K562 (cell line): ENCODE measurements around the gene BANF2. TPM values are rescaled to one million over a fixed set of nuclear protein-coding genes. Genes with fewer than 3 reads are reported as not detected.

Experiments
- ATAC-seq: fragments of 200-7000 bp; cut with Tn5 transposase; 3 replicates; pipeline ENCODE4 v1.9.1; 2020; ENCODE audit warnings: moderate library complexity
- BruUV-seq: library from RNA; stranded (reverse); fragments of 400-500 nt; replicated peaks from 2 replicates; lab custom pipeline; 2021; lab: Mats Ljungman, UMichigan
- CTCF ChIA-PET: fragments of 300-600 bp; formaldehyde crosslinking; extraction: SDS; loops from one replicate; lab custom pipeline; 2021; ENCODE audit warnings: low intra/inter-chr PET ratio; lab: Yijun Ruan, JAX
- POLR2A ChIA-PET: fragments of 300-600, 350-650 bp; sonication (Branson Sonifier 250); formaldehyde crosslinking; extraction: SDS; loops from one replicate; lab custom pipeline; 2021; ENCODE audit warnings: antibody characterized with exemption, inconsistent platforms; lab: Yijun Ruan, JAX
- DNase-seq, 4 experiments: peaks; one replicate each; pipeline versions ENCODE4 v3.0.0 to v3.0.0-alpha.2; 2011 to 2018; ENCODE audit warnings: low spot score in 3 of 4, mixed read lengths in 3 of 4; ENCODE audit errors: extremely low read depth in 1 of 4
- FAIRE-seq: peaks from 2 replicates; lab custom pipeline; 2011; peaks lifted over from hg19 to GRCh38; lab: Jason Lieb, UNC
- H2AFZ ChIP-seq: 2 replicates; pipeline ENCODE4 v1.6.0; 2011; ENCODE audit warnings: low read depth, low read length, control low read depth, inconsistent platforms
- H3K27ac ChIP-seq: fragments of 200-600 bp; 3 replicates; pipeline ENCODE4 v1.8.0; 2011; ENCODE audit warnings: low read depth, mild to moderate bottlenecking, control low read depth, inconsistent platforms, low read length, moderate library complexity, mixed read lengths; ENCODE audit errors: extremely low read depth
- H3K27me3 ChIP-seq, 2 experiments: fragments of 300-600 bp in 1 of 2; 2 replicates in 1 of 2; 3 replicates in 1 of 2; pipeline versions ENCODE4 v1.6.0 to v1.8.0; 2011; ENCODE audit warnings: inconsistent platforms in 2 of 2, low read length in 2 of 2, mild to moderate bottlenecking in 1 of 2, mixed read lengths in 1 of 2, moderate library complexity in 1 of 2; ENCODE audit not compliant: control insufficient read depth in 2 of 2, insufficient read depth in 2 of 2
- H3K36me3 ChIP-seq: fragments of 300-600 bp; 3 replicates; pipeline ENCODE4 v1.8.0; 2011; ENCODE audit warnings: mild to moderate bottlenecking, low read length, inconsistent platforms; ENCODE audit not compliant: control insufficient read depth, insufficient read depth
- H3K4me1 ChIP-seq, 2 experiments: fragments of 200-600 bp in 1 of 2; replicated peaks in 1 of 2; 2 replicates in 1 of 2; 3 replicates in 1 of 2; pipeline versions ENCODE4 v1.5.1 to v1.8.0; 2011; ENCODE audit warnings: inconsistent platforms in 2 of 2, low read length in 2 of 2, mild to moderate bottlenecking in 1 of 2, mixed read lengths in 1 of 2, moderate library complexity in 1 of 2; ENCODE audit not compliant: control insufficient read depth in 2 of 2, insufficient read depth in 2 of 2
- H3K4me2 ChIP-seq: 2 replicates; pipeline ENCODE4 v1.6.1; 2011; ENCODE audit warnings: low read length, control low read depth, inconsistent platforms, mixed read lengths; ENCODE audit not compliant: insufficient read depth
- H3K4me3 ChIP-seq: fragments of 200-600 bp; sonication (generic), shearing (Covaris generic); 2 replicates; pipeline ENCODE4 v1.5.1; 2016; ENCODE audit warnings: control low read depth, inconsistent platforms
- H3K79me2 ChIP-seq: fragments of 200-600 bp; 3 replicates; pipeline ENCODE4 v1.8.0; 2011; ENCODE audit warnings: low read length, inconsistent platforms; ENCODE audit not compliant: control insufficient read depth, insufficient read depth
- H3K9ac ChIP-seq, 2 experiments: 2 replicates each; pipeline versions ENCODE4 v1.6.0 to v1.6.1; 2011; ENCODE audit warnings: low read depth in 2 of 2, low read length in 2 of 2, control low read depth in 1 of 2, inconsistent platforms in 1 of 2, mild to moderate bottlenecking in 1 of 2, mixed read lengths in 1 of 2; ENCODE audit not compliant: insufficient read depth in 1 of 2
- H3K9me1 ChIP-seq: one replicate; pipeline ENCODE4 v1.6.0; 2011; ENCODE audit warnings: inconsistent platforms, mild to moderate bottlenecking, low read length, moderate library complexity; ENCODE audit not compliant: control insufficient read depth, insufficient read depth
- H3K9me3 ChIP-seq: replicated peaks from 2 replicates; pipeline ENCODE4 v1.5.1; 2011; ENCODE audit warnings: low read depth, low read length, inconsistent platforms; ENCODE audit not compliant: control insufficient read depth, insufficient read depth
- H4K20me1 ChIP-seq: replicated peaks from 2 replicates; pipeline ENCODE4 v1.6.1; 2011; ENCODE audit warnings: low read length, inconsistent platforms, mixed read lengths; ENCODE audit not compliant: control insufficient read depth, insufficient read depth
- BACH1 ChIP-seq: fragments of 200-800 bp; sonication (Bioruptor generic); IDR thresholded peaks from 2 replicates; pipeline ENCODE4 v1.6.1; 2016; ENCODE audit warnings: missing genetic modification characterization, missing compliant biosample characterization
- HOXB6 ChIP-seq: fragments of 250-450 bp; sonication (Bioruptor Pico); IDR thresholded peaks from 2 replicates; pipeline ENCODE4 v1.5.1; 2022; ENCODE audit warnings: mild to moderate bottlenecking, borderline replicate concordance
- MTA1 ChIP-seq: fragments of 450-650 bp; IDR thresholded peaks from 2 replicates; pipeline ENCODE4 v1.6.1; 2017; ENCODE audit warnings: borderline replicate concordance
- ZNF12 ChIP-seq: sonication (generic); formaldehyde crosslinking; IDR thresholded peaks from 2 replicates; pipeline ENCODE4 v1.4.0; 2020; ENCODE audit warnings: mild to moderate bottlenecking, missing genetic modification reagents
- ZNF143 ChIP-seq: sonication (generic); formaldehyde crosslinking; IDR thresholded peaks from 2 replicates; pipeline ENCODE4 v1.9.0; 2022; ENCODE audit warnings: mild to moderate bottlenecking, missing genetic modification reagents
- ZNF274 ChIP-seq: IDR thresholded peaks from 2 replicates; pipeline ENCODE4 v1.6.1; 2011; ENCODE audit warnings: low read depth, mild to moderate bottlenecking, low read length, moderate library complexity, borderline replicate concordance
- ZNF445 ChIP-seq: fragments of 250-450 bp; sonication (Bioruptor Pico); IDR thresholded peaks from 2 replicates; pipeline ENCODE4 v1.4.0; 2020; ENCODE audit warnings: low read depth, mild to moderate bottlenecking, moderate library complexity
- WGBS: fragments of 100-300 bp; shearing (Covaris generic); methylation state at CpG from one replicate; pipeline ENCODE4 v1.1.6; 2016; ENCODE audit warnings: low coverage, mixed read lengths; ENCODE audit not compliant: insufficient coverage; ENCODE audit errors: missing lambda C conversion rate; 5-methylcytosine and 5-hydroxymethylcytosine counted together
- in situ Hi-C: fragments of 300-500 bp; cut with MboI; formaldehyde crosslinking; loops from 4 replicates; pipeline ENCODE4 v1.15.0; 2018; ENCODE audit warnings: inconsistent platforms, mixed read lengths
- intact Hi-C: fragments of 100-400 bp; cut with micrococcal nuclease; formaldehyde crosslinking; loops from 2 replicates; pipeline ENCODE4 v1.14.2; 2022
- polyA plus RNA-seq, 8 experiments: library from polyadenylated mRNA; depleted of rRNA in 4 of 8; stranded (reverse) in 5 of 8; unstranded in 3 of 8; fragments of >200 nt; fragmentation: Nextera tagmentation in 2 of 8; fragmentation: Illumina TruSeq in 1 of 8; extraction: Ambion mirVana in 2 of 8; extraction: Trizol in 1 of 8; gene quantifications; 2 replicates each; pipeline versions ENCODE4 v1.2.1 to v1.2.3, GENCODE V29; 2011 to 2014; ENCODE audit warnings: inconsistent platforms in 1 of 8, missing spikeins in 1 of 8
- total RNA-seq, 7 experiments: library from RNA; depleted of rRNA in 6 of 7; stranded (reverse); fragments of >200 nt in 6 of 7; fragmentation: Illumina TruSeq in 2 of 7; extraction: Trizol in 2 of 7; gene quantifications; 2 replicates each; pipeline versions ENCODE4 v1.2.1 to v1.2.3, GENCODE V29; 2011 to 2021; ENCODE audit warnings: low replicate concordance in 1 of 7
- TF ChIP-seq, protein P1 (sequence below), 2 experiments: fragments of 450-650 bp; IDR thresholded peaks; 2 replicates each; pipeline ENCODE4 v1.6.1; 2016; ENCODE audit warnings: mild to moderate bottlenecking in 2 of 2, borderline replicate concordance in 1 of 2, low read depth in 1 of 2, moderate library complexity in 1 of 2
- TF ChIP-seq, protein P2 (sequence below): fragments of 250-450 bp; sonication (Bioruptor Pico); IDR thresholded peaks from 2 replicates; pipeline ENCODE4 v1.9.0; 2021; ENCODE audit warnings: mild to moderate bottlenecking, inconsistent platforms

The BANF2 gene
- total and polyA plus RNA-seq, 9 of the 15 experiments (the other 6 are each of a cell fraction or from before 2014, with no cell fraction given) = not detected

DNA sequence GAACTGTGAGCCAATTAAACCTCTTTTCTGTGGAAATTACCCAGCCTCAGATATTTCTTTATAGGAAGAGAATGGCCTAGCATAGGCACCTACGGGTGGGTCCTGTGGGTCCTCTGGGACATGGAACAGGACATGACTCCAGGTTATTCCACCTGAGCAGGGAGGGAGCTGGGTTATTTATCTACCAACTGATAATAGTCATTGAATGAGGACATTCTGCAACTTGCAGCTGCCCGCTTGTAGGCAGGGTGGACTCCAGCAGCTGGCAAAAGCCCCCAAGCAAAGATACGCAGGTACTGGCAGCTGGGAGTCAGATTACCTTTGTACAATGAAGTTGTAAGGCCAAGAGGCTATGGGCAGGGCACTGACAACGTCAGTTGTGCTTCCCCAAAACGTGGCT lies 1.4 kb upstream of the BANF2 start (continued):
- TF ChIP-seq, protein P1, sequence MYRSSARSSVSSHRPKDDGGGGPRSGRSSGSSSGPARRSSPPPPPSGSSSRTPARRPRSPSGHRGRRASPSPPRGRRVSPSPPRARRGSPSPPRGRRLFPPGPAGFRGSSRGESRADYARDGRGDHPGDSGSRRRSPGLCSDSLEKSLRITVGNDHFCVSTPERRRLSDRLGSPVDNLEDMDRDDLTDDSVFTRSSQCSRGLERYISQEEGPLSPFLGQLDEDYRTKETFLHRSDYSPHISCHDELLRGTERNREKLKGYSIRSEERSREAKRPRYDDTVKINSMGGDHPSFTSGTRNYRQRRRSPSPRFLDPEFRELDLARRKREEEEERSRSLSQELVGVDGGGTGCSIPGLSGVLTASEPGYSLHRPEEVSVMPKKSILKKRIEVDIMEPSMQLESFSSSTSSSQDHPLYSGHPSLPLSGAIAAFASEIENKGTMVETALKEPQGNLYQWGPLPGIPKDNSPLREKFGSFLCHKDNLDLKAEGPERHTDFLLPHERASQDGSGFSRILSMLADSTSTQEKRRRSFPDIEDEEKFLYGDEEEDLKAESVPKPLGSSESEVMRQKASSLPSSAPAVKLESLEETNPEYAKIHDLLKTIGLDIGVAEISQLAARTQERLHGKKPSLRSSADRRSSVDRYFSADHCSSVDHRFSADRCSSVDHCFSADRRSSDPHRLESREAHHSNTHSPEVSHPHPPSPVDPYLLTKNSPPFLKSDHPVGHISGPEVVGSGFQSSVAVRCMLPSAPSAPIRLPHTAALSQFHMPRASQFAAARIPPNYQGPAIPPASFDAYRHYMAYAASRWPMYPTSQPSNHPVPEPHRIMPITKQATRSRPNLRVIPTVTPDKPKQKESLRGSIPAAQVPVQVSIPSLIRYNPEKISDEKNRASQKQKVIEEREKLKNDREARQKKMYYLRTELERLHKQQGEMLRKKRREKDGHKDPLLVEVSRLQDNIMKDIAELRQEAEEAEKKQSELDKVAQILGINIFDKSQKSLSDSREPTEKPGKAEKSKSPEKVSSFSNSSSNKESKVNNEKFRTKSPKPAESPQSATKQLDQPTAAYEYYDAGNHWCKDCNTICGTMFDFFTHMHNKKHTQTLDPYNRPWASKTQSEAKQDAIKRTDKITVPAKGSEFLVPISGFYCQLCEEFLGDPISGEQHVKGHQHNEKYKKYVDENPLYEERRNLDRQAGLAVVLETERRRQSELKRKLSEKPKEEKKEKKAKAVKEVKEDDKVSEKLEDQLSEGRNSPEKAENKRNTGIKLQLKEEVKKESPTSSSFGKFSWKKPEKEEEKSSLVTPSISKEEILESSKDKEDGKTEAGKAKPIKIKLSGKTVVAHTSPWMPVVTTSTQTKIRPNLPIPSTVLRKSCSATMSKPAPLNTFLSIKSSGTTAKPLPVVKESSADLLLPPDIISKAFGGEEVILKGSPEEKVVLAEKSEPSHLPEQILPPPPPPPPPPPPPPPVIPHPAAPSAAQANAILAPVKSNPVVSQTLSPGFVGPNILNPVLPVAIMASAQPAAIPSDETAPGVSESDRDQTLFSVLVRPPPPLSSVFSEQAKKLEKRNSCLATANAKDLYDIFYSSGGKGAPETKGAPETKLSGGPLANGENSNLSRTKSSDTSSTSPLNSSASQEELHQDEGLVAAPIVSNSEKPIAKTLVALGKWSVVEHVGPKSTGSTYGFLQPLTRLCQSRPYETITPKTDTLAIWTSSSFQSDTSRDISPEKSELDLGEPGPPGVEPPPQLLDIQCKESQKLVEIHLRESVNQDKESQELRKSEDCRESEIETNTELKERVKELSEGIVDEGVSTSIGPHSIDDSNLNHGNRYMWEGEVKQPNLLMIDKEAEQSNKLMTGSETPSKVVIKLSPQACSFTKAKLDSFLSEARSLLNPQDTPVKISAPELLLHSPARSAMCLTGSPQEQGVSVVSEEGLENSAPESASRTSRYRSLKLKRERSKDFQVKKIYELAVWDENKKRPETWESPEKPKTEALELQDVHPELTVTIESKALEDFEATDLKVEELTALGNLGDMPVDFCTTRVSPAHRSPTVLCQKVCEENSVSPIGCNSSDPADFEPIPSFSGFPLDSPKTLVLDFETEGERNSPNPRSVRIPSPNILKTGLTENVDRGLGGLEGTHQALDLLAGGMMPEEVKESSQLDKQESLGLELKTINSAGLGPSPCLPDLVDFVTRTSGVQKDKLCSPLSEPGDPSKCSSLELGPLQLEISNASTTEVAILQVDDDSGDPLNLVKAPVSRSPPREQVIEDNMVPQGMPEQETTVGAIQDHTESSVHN (IDR thresholded peaks at IDR 0.05; ENCODE audit: borderline replicate concordance in 1 of 2, low read depth in 1 of 2) = no peak
- no peak for TF ChIP-seq MTA1

DNA sequence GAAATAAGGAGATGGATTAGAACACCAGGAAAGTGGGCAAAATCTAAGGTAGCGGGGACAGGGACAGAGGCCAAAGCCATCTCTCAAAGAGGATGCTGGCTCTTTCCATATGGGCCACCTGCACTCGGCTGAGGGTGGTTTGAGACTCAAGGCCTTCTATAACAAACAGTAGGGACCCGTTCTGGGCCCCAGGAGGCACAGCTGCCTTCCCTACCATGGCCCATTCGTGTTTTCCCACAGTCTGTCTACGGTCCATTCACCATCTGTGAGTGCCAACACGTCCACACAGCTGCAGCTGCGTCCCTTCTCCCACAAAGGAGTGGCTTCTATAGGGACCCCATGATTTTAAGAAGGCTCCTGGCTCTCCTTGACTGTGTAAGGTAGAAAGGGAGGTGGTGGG lies 871 bp downstream of the BANF2 start:
- Histone ChIP-seq H3K4me1 (no peaks in the 10 kb centered on the region), H3K4me3 (no peak overlapping the region), H3K9me3 (no peaks in the 10 kb centered on the region), H3K9me1 (no peaks in the 10 kb centered on the region), H3K9ac (no peak overlapping the region), H4K20me1 (no peaks in the 10 kb centered on the region), H3K36me3 (no peaks in the 10 kb centered on the region), H3K79me2 (no peaks in the 10 kb centered on the region), H2AFZ (no peak overlapping the region), H3K27me3 (peaks cover 0 to 43% of the 10 kb centered on the region in 2 experiments; a peak in 3 of 5 replicates), H3K27ac (no peak overlapping the region), H3K4me2 (no peak overlapping the region)
- in situ Hi-C loops (no loop called here), intact Hi-C loops (no loop called here)
- TF ChIP-seq HOXB6 (no peak), ZNF12 (CRISPR knock-in tag) (no peak), BACH1 (tag) (no peak), ZNF143 (no peak), ZNF445 (no peak), ZNF274 (no peak)
- TF ChIP-seq, protein P2, sequence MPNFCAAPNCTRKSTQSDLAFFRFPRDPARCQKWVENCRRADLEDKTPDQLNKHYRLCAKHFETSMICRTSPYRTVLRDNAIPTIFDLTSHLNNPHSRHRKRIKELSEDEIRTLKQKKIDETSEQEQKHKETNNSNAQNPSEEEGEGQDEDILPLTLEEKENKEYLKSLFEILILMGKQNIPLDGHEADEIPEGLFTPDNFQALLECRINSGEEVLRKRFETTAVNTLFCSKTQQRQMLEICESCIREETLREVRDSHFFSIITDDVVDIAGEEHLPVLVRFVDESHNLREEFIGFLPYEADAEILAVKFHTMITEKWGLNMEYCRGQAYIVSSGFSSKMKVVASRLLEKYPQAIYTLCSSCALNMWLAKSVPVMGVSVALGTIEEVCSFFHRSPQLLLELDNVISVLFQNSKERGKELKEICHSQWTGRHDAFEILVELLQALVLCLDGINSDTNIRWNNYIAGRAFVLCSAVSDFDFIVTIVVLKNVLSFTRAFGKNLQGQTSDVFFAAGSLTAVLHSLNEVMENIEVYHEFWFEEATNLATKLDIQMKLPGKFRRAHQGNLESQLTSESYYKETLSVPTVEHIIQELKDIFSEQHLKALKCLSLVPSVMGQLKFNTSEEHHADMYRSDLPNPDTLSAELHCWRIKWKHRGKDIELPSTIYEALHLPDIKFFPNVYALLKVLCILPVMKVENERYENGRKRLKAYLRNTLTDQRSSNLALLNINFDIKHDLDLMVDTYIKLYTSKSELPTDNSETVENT = no peak
- ChIA-PET CTCF (no interaction called here), POLR2A (no interaction called here)
- no peak for FAIRE-seq
- no peak for ATAC-seq
- no TSS peak for BruUV-seq
- DNase-seq = no peak
- 0% methylated on average over 7 of the region's 7 CpGs for WGBS
